ENCODE data around the gene RPN2.
A peak's percentile ranks its signal among the peaks of the same experiment; 100 is the strongest.

The RPN2 gene

DNA sequence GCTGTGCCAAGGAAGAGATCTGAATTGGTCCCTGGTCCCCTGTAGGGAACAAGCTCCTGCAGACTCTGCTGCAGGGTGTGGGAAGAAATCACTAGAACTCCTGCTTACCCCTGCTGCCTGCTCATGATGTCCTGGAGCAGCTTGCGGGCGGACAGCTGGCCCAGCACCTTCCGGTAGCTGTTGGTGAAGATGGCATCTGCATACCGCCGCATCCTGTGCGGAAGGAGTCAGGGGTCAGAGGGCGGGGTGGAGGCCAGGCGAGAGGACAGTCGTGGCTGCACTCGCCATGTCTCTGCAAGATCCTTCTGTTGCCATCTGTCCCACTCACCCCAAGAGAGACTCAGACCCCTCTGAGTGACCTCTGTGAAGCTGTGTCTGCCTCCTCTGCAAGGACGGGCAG is 77.2 kb downstream of the RPN2 start:
- Histone ChIP-seq H3K9ac (ENCODE audit: low read depth, low read length) (no peak overlapping the region), H3K4me1 (ENCODE audit: control insufficient read depth, insufficient read depth, low read length) (peaks cover 31% of the 10 kb centered on the region), H3K4me3 (ENCODE audit: low read depth, low read length) (no peak overlapping the region), H3K36me3 (ENCODE audit: control insufficient read depth, insufficient read depth, low read length) (no peaks in the 10 kb centered on the region), H3K27me3 (ENCODE audit: control insufficient read depth, insufficient read depth, low read length) (0 out of 2 replicates have a peak, but pooled peaks cover 3% of the 10 kb centered on the region), H3K27ac (ENCODE audit: low read depth, low read length) (no peak overlapping the region), H3K9me3 (ENCODE audit: control insufficient read depth, insufficient read depth, low read length) (peaks cover 4% of the 10 kb centered on the region; the same call in 1 of the 2 replicates)

- Histone ChIP-seq H3K4me1 (ENCODE audit: control insufficient read depth, insufficient read depth, low read length) (peaks cover 21% of the 10 kb centered on the region), H3K27me3 (ENCODE audit: control insufficient read depth, insufficient read depth, low read length) (0 out of 2 replicates have a peak, but pooled peaks cover 3% of the 10 kb centered on the region), H3K27ac (ENCODE audit: low read depth, low read length) (no peak overlapping the region), H3K4me3 (ENCODE audit: low read depth, low read length) (no peak overlapping the region), H3K9me3 (ENCODE audit: control insufficient read depth, insufficient read depth, low read length) (peaks cover 4% of the 10 kb centered on the region; the same call in 1 of the 2 replicates), H3K36me3 (ENCODE audit: control insufficient read depth, insufficient read depth, low read length) (no peaks in the 10 kb centered on the region), H3K9ac (ENCODE audit: low read depth, low read length) (no peak overlapping the region)
These were observed 78.4 kb downstream of the RPN2 start for GRCh38 chr20:37257530-37257929.

- H3K9ac ChIP-seq (ENCODE audit: low read depth, low read length) = no peak overlapping the region
- H3K36me3 ChIP-seq (ENCODE audit: control insufficient read depth, insufficient read depth, low read length) = no peaks in the 10 kb centered on the region
- H3K27ac ChIP-seq (ENCODE audit: low read depth, low read length) = peak overlapping the region; percentile 5
- H3K4me1 ChIP-seq (ENCODE audit: control insufficient read depth, insufficient read depth, low read length) = peaks cover 21% of the 10 kb centered on the region
- H3K9me3 ChIP-seq (ENCODE audit: control insufficient read depth, insufficient read depth, low read length) = peaks cover 4% of the 10 kb centered on the region; the same call in 1 of the 2 replicates
- H3K27me3 ChIP-seq (ENCODE audit: control insufficient read depth, insufficient read depth, low read length) = 0 out of 2 replicates have a peak, but pooled peaks cover 3% of the 10 kb centered on the region
- no peak overlapping the region for H3K4me3 ChIP-seq (ENCODE audit: low read depth, low read length)
These were observed 78.9 kb downstream of the RPN2 start for GRCh38 chr20:37257988-37258387.

DNA sequence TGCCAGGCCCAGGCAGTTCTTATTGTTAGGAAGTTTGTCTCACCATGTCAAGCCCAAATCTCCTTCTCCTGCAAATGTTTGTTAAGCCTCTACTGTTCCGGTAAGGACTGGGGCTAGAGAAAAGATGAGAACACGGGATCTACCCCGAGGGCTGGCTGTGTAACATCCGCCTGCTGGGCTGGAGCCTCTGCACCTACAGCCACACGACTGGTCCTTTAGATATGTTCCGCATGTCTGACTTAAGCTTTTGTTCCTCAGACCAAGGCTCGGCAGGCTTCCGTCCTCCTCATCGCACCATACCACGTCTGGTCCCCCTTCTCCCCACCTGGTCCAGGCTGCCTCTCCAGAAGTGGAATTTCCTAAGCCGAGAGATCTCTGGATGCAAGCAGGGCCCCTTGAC is 79.9 kb downstream of the RPN2 start:
- H3K9me3 ChIP-seq (ENCODE audit: control insufficient read depth, insufficient read depth, low read length) = peaks cover 4% of the 10 kb centered on the region; the same call in 1 of the 2 replicates
- H3K27me3 ChIP-seq (ENCODE audit: control insufficient read depth, insufficient read depth, low read length) = 0 out of 2 replicates have a peak, but pooled peaks cover 3% of the 10 kb centered on the region
- H3K27ac ChIP-seq (ENCODE audit: low read depth, low read length) = peak overlapping the region; percentile 63
- peaks cover 21% of the 10 kb centered on the region for H3K4me1 ChIP-seq (ENCODE audit: control insufficient read depth, insufficient read depth, low read length)
- H3K9ac ChIP-seq (ENCODE audit: low read depth, low read length) = no peak overlapping the region
- no peak overlapping the region for H3K4me3 ChIP-seq (ENCODE audit: low read depth, low read length)
- H3K36me3 ChIP-seq (ENCODE audit: control insufficient read depth, insufficient read depth, low read length) = no peaks in the 10 kb centered on the region

DNA sequence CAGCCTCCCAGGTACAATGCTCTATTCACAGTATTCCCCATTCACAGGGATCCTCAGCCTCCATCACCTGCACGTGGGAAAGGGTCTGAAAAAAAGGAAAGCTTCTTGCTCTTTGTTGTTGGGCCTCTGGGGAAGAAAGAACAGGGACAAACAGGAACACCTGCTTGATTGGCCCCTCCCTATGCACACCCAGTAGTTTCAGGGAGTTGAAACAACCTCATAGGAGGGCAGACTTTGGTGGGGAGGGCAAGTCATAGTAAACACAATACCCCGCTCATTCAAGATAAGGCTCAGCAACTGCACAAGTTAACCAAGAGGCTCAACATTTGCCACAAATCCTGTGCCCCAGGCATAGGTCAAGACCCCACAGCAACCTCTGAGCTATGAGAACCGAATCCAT is 80.7 kb downstream of the RPN2 start:
- 0 out of 2 replicates have a peak, but pooled peaks cover 3% of the 10 kb centered on the region for H3K27me3 ChIP-seq (ENCODE audit: control insufficient read depth, insufficient read depth, low read length)
- peak overlapping the region; percentile 63 for H3K27ac ChIP-seq (ENCODE audit: low read depth, low read length)
- no peak overlapping the region for H3K4me3 ChIP-seq (ENCODE audit: low read depth, low read length)
- peaks cover 21% of the 10 kb centered on the region for H3K4me1 ChIP-seq (ENCODE audit: control insufficient read depth, insufficient read depth, low read length)
- no peaks in the 10 kb centered on the region for H3K36me3 ChIP-seq (ENCODE audit: control insufficient read depth, insufficient read depth, low read length)
- no peak overlapping the region for H3K9ac ChIP-seq (ENCODE audit: low read depth, low read length)
- no peaks in the 10 kb centered on the region for H3K9me3 ChIP-seq (ENCODE audit: control insufficient read depth, insufficient read depth, low read length)

- Histone ChIP-seq H3K9me3 (ENCODE audit: control insufficient read depth, insufficient read depth, low read length) (no peaks in the 10 kb centered on the region), H3K36me3 (ENCODE audit: control insufficient read depth, insufficient read depth, low read length) (no peaks in the 10 kb centered on the region), H3K4me1 (ENCODE audit: control insufficient read depth, insufficient read depth, low read length) (peaks cover 21% of the 10 kb centered on the region), H3K4me3 (ENCODE audit: low read depth, low read length) (no peak overlapping the region), H3K27me3 (ENCODE audit: control insufficient read depth, insufficient read depth, low read length) (0 out of 2 replicates have a peak, but pooled peaks cover 3% of the 10 kb centered on the region), H3K27ac (ENCODE audit: low read depth, low read length) (no peak overlapping the region), H3K9ac (ENCODE audit: low read depth, low read length) (no peak overlapping the region)
These were observed 81.8 kb downstream of the RPN2 start for GRCh38 chr20:37260923-37261322.

DNA sequence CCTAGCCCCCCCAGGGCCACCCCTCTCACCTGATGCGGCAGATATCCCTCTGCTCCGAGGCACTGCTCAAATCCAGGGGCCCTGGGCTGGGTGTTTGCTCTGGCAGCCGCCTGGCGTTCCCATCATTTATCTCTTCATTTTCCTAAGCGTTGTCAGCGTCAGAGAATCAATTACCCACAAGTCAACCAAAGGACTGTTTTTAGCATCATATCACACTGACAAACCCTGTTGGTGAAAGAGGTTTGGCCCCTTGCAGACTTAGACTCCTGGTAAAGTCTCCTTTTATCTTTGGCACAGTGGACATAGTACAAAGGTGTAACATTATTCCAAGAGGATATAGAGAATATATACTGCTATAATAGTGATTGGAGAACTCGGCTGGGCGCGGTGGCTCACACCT is 82.6 kb downstream of the RPN2 start, which contains the start of gene GHRH:
Gene GHRH (minus strand): TSS at position 101 of the 400 bp plus-strand sequence. CDS start 4,925 bp downstream, outside the sequence.
- H3K4me3 ChIP-seq (ENCODE audit: low read depth, low read length) = no peak within 1 kb of the TSS

GRCh38 chr20:37262505-37262904 is 83.4 kb downstream of the RPN2 start:
- Histone ChIP-seq H3K27me3 (ENCODE audit: control insufficient read depth, insufficient read depth, low read length) (0 out of 2 replicates have a peak, but pooled peaks cover 3% of the 10 kb centered on the region), H3K4me1 (ENCODE audit: control insufficient read depth, insufficient read depth, low read length) (peaks cover 27% of the 10 kb centered on the region), H3K36me3 (ENCODE audit: control insufficient read depth, insufficient read depth, low read length) (no peaks in the 10 kb centered on the region), H3K9ac (ENCODE audit: low read depth, low read length) (no peak overlapping the region), H3K9me3 (ENCODE audit: control insufficient read depth, insufficient read depth, low read length) (no peaks in the 10 kb centered on the region), H3K27ac (ENCODE audit: low read depth, low read length) (no peak overlapping the region), H3K4me3 (ENCODE audit: low read depth, low read length) (no peak overlapping the region)

More for the DNA sequence above, 82.6 kb downstream of the RPN2 start, which contains the start of gene GHRH:
- H3K27ac ChIP-seq (ENCODE audit: low read depth, low read length) = no peak within 1 kb of the TSS
- 0 out of 2 replicates have a peak, but pooled peaks cover 3% of the 10 kb centered on the region for H3K27me3 ChIP-seq (ENCODE audit: control insufficient read depth, insufficient read depth, low read length)
- H3K4me1 ChIP-seq (ENCODE audit: control insufficient read depth, insufficient read depth, low read length) = peaks cover 21% of the 10 kb centered on the region
- no peaks in the 10 kb centered on the region for H3K36me3 ChIP-seq (ENCODE audit: control insufficient read depth, insufficient read depth, low read length)
- H3K9ac ChIP-seq (ENCODE audit: low read depth, low read length) = no peak within 1 kb of the TSS
- no peaks in the 10 kb centered on the region for H3K9me3 ChIP-seq (ENCODE audit: control insufficient read depth, insufficient read depth, low read length)

- no peak overlapping the region for H3K27ac ChIP-seq (ENCODE audit: low read depth, low read length)
- H3K9ac ChIP-seq (ENCODE audit: low read depth, low read length) = no peak overlapping the region
- no peaks in the 10 kb centered on the region for H3K9me3 ChIP-seq (ENCODE audit: control insufficient read depth, insufficient read depth, low read length)
- no peak overlapping the region for H3K4me3 ChIP-seq (ENCODE audit: low read depth, low read length)
- no peaks in the 10 kb centered on the region for H3K36me3 ChIP-seq (ENCODE audit: control insufficient read depth, insufficient read depth, low read length)
- H3K27me3 ChIP-seq (ENCODE audit: control insufficient read depth, insufficient read depth, low read length) = 0 out of 2 replicates have a peak, but pooled peaks cover 3% of the 10 kb centered on the region
- peaks cover 26% of the 10 kb centered on the region for H3K4me1 ChIP-seq (ENCODE audit: control insufficient read depth, insufficient read depth, low read length)
These were observed 84.6 kb downstream of the RPN2 start for GRCh38 chr20:37263686-37264085.

DNA sequence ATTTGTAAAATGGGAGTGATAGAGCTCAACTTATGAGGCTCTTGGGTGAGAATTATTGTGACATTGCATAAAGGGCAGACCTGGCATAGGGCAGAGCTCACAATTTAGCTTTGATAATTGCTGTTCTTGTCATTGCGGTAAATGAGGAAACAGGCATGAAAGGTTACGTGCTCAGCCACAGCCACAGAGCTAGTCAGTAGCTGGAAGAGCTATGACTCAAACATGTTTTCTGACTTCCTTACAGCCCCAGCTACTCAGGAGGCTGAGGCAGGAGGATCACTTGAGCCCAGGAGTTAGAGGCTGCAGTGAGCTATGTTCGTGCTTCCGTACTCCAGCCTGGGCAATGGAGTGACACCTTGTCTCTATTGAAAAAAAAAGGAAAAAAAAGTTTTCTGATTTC is 86.0 kb downstream of the RPN2 start:
- Histone ChIP-seq H3K4me1 (ENCODE audit: control insufficient read depth, insufficient read depth, low read length) (peaks cover 13% of the 10 kb centered on the region), H3K27ac (ENCODE audit: low read depth, low read length) (no peak overlapping the region), H3K27me3 (ENCODE audit: control insufficient read depth, insufficient read depth, low read length) (no peaks in the 10 kb centered on the region)

GRCh38 chr20:37266940-37267666 is 88.0 kb downstream of the RPN2 start:
- no peaks in the 10 kb centered on the region for H3K36me3 ChIP-seq (ENCODE audit: control insufficient read depth, insufficient read depth, low read length)

More for the DNA sequence above, 86.0 kb downstream of the RPN2 start:
- no peak overlapping the region for H3K4me3 ChIP-seq (ENCODE audit: low read depth, low read length)
- no peak overlapping the region for H3K9ac ChIP-seq (ENCODE audit: low read depth, low read length)
- H3K36me3 ChIP-seq (ENCODE audit: control insufficient read depth, insufficient read depth, low read length) = no peaks in the 10 kb centered on the region
- no peaks in the 10 kb centered on the region for H3K9me3 ChIP-seq (ENCODE audit: control insufficient read depth, insufficient read depth, low read length)

More at GRCh38 chr20:37266940-37267666, 88.0 kb downstream of the RPN2 start:
- Histone ChIP-seq H3K27ac (ENCODE audit: low read depth, low read length) (peak overlapping the region; percentile 89), H3K4me1 (ENCODE audit: control insufficient read depth, insufficient read depth, low read length) (peaks cover 13% of the 10 kb centered on the region), H3K9me3 (ENCODE audit: control insufficient read depth, insufficient read depth, low read length) (no peaks in the 10 kb centered on the region), H3K9ac (ENCODE audit: low read depth, low read length) (no peak overlapping the region), H3K4me3 (ENCODE audit: low read depth, low read length) (no peak overlapping the region), H3K27me3 (ENCODE audit: control insufficient read depth, insufficient read depth, low read length) (no peaks in the 10 kb centered on the region)
